ENCODE results near the gene RPAP2. TPM values are rescaled to one million over a fixed set of nuclear protein-coding genes. Genes with fewer than 3 reads are reported as not detected.

The RPAP2 gene
- total RNA-seq, 1 donor = 9.9 TPM

GRCh38 chr1:92439291-92439690 lies 140.4 kb downstream of the RPAP2 start:
- DNase-seq (ENCODE audit: low read depth) = no peak
- no peak overlapping the region for H3K4me3 ChIP-seq (ENCODE audit: low read depth, low read length)
- TF ChIP-seq CTCF (IDR thresholded peaks at IDR 0.05; ENCODE audit: insufficient read depth, low read depth, low read length) = no peak

GRCh38 chr1:92441316-92441696 lies 142.4 kb downstream of the RPAP2 start:
- H3K4me3 ChIP-seq (ENCODE audit: low read depth, low read length) = no peak overlapping the region
- no peak for TF ChIP-seq CTCF (IDR thresholded peaks at IDR 0.05; ENCODE audit: insufficient read depth, low read depth, low read length)
- DNase-seq (ENCODE audit: low read depth) = no peak

- DNase-seq (ENCODE audit: low read depth) = peak; percentile 39
- peak overlapping the region; percentile 21 for H3K4me3 ChIP-seq (ENCODE audit: low read depth, low read length)
- no peak for TF ChIP-seq CTCF (IDR thresholded peaks at IDR 0.05; ENCODE audit: insufficient read depth, low read depth, low read length)
Measured at GRCh38 chr1:92441697-92442342, 143.0 kb downstream of the RPAP2 start.

- H3K4me3 ChIP-seq (ENCODE audit: low read depth, low read length) = no peak overlapping the region
- no peak for TF ChIP-seq CTCF (IDR thresholded peaks at IDR 0.05; ENCODE audit: insufficient read depth, low read depth, low read length)
- no peak for DNase-seq (ENCODE audit: low read depth)
Measured at GRCh38 chr1:92442351-92442750, 143.5 kb downstream of the RPAP2 start.

GRCh38 chr1:92443893-92444292 lies 145.0 kb downstream of the RPAP2 start:
- no peak for TF ChIP-seq CTCF (IDR thresholded peaks at IDR 0.05; ENCODE audit: insufficient read depth, low read depth, low read length)
- DNase-seq (ENCODE audit: low read depth) = no peak

GRCh38 chr1:92444351-92444750 lies 145.5 kb downstream of the RPAP2 start:
- no peak for TF ChIP-seq CTCF (IDR thresholded peaks at IDR 0.05; ENCODE audit: insufficient read depth, low read depth, low read length)
- DNase-seq (ENCODE audit: low read depth) = peak; percentile 46
- H3K4me3 ChIP-seq (ENCODE audit: low read depth, low read length) = no peak overlapping the region

More at GRCh38 chr1:92443893-92444292, 145.0 kb downstream of the RPAP2 start:
- no peak overlapping the region for H3K4me3 ChIP-seq (ENCODE audit: low read depth, low read length)

GRCh38 chr1:92445865-92446264 lies 147.0 kb downstream of the RPAP2 start:
- TF ChIP-seq CTCF (IDR thresholded peaks at IDR 0.05; ENCODE audit: insufficient read depth, low read depth, low read length) = no peak
- H3K4me3 ChIP-seq (ENCODE audit: low read depth, low read length) = no peak overlapping the region
- no peak for DNase-seq (ENCODE audit: low read depth)

All from fibroblast of villous mesenchyme (primary cell).